BE2C (cell line): ENCODE data around the gene BCO2.

ENCODE experiments used
- DNase-seq: peaks from one replicate; pipeline ENCODE4 v3.0.0-alpha.2; 2020
- H3K27me3 ChIP-seq: fragments of 250-450 bp; sonication (Bioruptor Pico); 2 replicates; pipeline ENCODE4 v1.5.1; 2020; ENCODE audit warnings: mild to moderate bottlenecking
- H3K36me3 ChIP-seq: fragments of 250-450 bp; sonication (Bioruptor Pico); 2 replicates; pipeline ENCODE4 v1.5.1; 2020; ENCODE audit warnings: mild to moderate bottlenecking
- H3K4me1 ChIP-seq: fragments of 250-450 bp; sonication (Bioruptor Pico); 2 replicates; pipeline ENCODE4 v1.5.1; 2020
- H3K4me3 ChIP-seq: 2 replicates; pipeline ENCODE4 v1.5.1; 2011; ENCODE audit warnings: low read depth, low read length
- H3K9me3 ChIP-seq: fragments of 250-450 bp; sonication (Bioruptor Pico); 2 replicates; pipeline ENCODE4 v1.5.1; 2020
- CTCF ChIP-seq: IDR thresholded peaks from 2 replicates; pipeline ENCODE4 v1.5.1; 2012; ENCODE audit warnings: mild to moderate bottlenecking, low read depth, low read length

The BCO2 gene

DNA sequence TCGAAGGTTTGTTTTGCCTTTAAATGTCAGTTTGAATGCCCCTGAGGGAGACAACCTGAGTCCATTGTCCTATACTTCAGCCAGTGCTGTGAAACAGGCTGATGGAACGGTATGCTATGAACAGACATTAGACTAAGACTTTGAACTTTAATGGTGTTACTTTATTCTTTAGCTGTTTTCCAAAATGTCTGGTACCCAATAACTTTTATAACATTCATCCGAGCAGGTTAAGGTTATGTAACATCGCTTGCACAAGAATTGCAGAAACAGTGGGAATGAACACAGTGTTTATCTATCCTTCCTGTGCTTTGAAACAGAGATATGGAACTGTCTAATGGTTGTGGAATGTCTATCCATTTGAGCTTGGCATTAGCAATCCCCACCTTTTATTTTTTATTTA lies 38.4 kb downstream of the BCO2 start:
- Histone ChIP-seq H3K36me3 (no peaks in the 10 kb centered on the region), H3K4me1 (no peaks in the 10 kb centered on the region), H3K9me3 (no peaks in the 10 kb centered on the region), H3K4me3 (no peak overlapping the region), H3K27me3 (no peaks in the 10 kb centered on the region)
- DNase-seq = no peak
- TF ChIP-seq CTCF = no peak

DNA sequence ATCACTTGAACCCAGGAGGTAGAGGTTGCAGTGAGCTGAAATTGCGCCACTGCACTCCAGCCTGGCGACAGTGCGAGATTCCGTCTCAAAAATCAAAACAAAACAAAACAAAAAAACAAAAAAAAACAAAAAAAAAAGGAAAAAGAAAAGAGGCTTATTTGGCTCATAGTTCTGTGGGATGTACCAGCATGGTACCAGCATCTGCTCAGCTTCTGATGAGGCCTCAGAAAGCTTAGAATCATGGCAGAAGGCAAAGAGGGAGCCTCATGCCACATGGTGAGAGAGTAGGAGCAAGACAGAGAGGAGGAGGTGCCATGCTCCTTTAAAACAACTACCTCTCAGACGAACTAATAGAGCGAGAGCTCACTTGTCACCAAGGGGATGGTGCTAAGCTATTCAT lies 40.3 kb downstream of the BCO2 start:
- H3K4me3 ChIP-seq = no peak overlapping the region
- no peaks in the 10 kb centered on the region for H3K4me1 ChIP-seq
- DNase-seq = no peak
- TF ChIP-seq CTCF = no peak
- no peaks in the 10 kb centered on the region for H3K9me3 ChIP-seq
- H3K27me3 ChIP-seq = no peaks in the 10 kb centered on the region
- no peaks in the 10 kb centered on the region for H3K36me3 ChIP-seq

- H3K4me3 ChIP-seq = no peak overlapping the region
- H3K9me3 ChIP-seq = no peaks in the 10 kb centered on the region
- no peaks in the 10 kb centered on the region for H3K36me3 ChIP-seq
- DNase-seq = no peak
- no peak for TF ChIP-seq CTCF
- H3K27me3 ChIP-seq = no peaks in the 10 kb centered on the region
- H3K4me1 ChIP-seq = no peaks in the 10 kb centered on the region
Observed at GRCh38 chr11:112216561-112217105, 41.3 kb downstream of the BCO2 start.

DNA sequence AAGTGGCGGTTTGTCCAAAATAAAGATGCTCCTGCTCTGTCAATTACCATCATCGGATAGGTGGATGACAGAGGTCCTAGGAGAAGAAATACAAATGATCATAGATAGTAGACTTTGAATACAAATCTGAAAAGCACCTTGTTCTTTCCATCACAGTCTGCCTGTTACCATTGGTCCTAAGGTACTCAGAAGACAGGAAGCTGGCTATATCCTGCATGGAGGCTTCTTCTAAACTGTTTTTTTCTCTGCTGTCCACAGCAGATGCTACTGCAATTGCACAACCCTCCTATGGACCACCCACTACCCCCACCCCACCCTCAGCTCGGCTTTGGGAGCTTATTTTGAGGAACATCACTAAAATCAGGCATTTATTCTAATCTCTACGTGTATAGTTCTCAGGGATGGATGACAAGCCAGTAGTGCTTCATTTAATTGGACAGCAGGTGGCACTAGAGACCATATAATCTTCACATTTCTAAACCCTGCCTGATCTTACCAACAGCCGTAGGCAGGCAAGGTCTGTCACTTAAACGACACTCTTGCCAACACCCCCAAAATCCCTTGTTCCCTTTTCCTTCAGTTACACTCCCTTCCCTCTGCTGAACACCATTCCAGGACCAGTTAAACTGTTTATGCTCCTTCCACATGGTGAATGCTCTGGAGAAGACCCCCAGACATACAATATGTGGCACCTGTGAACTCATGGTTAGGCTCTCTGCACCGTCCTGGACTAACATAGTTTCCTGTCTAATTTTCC lies 44.3 kb downstream of the BCO2 start:
- H3K27me3 ChIP-seq = no peaks in the 10 kb centered on the region
- peak; percentile 74 for TF ChIP-seq CTCF
- DNase-seq = peak; percentile 39
- H3K4me3 ChIP-seq = no peak overlapping the region
- no peaks in the 10 kb centered on the region for H3K36me3 ChIP-seq
- no peaks in the 10 kb centered on the region for H3K9me3 ChIP-seq
- no peaks in the 10 kb centered on the region for H3K4me1 ChIP-seq

DNA sequence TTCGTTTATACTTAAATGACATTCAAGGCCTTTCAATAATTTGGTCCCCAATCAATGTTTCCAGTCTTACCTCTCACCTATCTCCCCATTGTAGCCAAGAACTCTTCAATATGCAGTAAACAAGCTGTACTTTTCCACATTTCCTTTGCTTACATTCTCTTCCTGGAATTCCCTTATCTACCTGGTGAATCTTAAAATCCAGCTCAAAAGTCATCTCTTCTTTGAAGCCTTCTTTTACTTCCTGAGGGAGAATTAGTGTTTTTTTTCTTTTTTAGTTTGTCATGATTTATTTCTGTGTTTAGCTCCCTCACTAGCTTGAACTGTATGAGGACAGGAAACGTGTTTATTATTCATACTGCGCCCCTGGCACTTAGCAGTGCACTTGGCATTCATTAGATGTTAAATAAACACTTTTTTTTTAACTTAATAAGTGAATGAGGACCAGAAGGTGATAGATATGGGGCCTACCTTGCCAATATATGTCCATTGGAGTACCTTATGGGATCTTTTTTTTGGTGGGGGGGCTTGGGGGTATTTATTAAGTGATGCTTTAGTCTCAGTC lies 46.0 kb downstream of the BCO2 start:
- no peaks in the 10 kb centered on the region for H3K9me3 ChIP-seq
- H3K27me3 ChIP-seq = no peaks in the 10 kb centered on the region
- no peaks in the 10 kb centered on the region for H3K4me1 ChIP-seq
- no peak overlapping the region for H3K4me3 ChIP-seq
- TF ChIP-seq CTCF = no peak
- no peak for DNase-seq
- no peaks in the 10 kb centered on the region for H3K36me3 ChIP-seq

GRCh38 chr11:112222303-112222702 lies 47.0 kb downstream of the BCO2 start:
- H3K4me3 ChIP-seq = no peak overlapping the region
- no peaks in the 10 kb centered on the region for H3K9me3 ChIP-seq
- DNase-seq = no peak
- H3K4me1 ChIP-seq = no peaks in the 10 kb centered on the region
- no peak for TF ChIP-seq CTCF
- H3K27me3 ChIP-seq = no peaks in the 10 kb centered on the region
- H3K36me3 ChIP-seq = 0 out of 2 replicates have a peak, but pooled peaks cover under 1% of the 10 kb centered on the region
